ENCODE data around the gene PRKCD.

DNA sequence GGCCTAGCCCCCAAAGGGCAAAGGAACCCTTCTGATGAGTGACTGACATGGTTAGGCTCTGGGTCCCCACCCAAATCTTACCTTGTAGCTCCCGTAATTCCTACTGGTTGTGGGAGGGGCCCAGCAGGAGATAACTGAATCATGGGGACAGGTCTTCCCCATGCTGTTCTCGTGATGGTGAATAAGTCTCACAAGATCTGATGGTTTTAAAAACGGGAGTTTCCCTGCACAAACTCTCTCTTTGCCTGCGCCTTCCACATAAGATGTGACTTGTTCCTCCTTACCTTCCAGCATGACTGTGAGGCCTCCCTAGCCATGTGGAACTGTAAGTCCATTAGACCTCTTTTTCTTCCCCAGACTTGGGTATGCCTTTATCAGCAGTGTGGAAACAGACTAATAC, 77.9 kb downstream of the PRKCD start:
- TF ChIP-seq, protein P1, sequence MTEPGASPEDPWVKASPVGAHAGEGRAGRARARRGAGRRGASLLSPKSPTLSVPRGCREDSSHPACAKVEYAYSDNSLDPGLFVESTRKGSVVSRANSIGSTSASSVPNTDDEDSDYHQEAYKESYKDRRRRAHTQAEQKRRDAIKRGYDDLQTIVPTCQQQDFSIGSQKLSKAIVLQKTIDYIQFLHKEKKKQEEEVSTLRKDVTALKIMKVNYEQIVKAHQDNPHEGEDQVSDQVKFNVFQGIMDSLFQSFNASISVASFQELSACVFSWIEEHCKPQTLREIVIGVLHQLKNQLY (CRISPR knock-in tag; IDR thresholded peaks at IDR 0.05): no peak
- TF ChIP-seq, protein P2, sequence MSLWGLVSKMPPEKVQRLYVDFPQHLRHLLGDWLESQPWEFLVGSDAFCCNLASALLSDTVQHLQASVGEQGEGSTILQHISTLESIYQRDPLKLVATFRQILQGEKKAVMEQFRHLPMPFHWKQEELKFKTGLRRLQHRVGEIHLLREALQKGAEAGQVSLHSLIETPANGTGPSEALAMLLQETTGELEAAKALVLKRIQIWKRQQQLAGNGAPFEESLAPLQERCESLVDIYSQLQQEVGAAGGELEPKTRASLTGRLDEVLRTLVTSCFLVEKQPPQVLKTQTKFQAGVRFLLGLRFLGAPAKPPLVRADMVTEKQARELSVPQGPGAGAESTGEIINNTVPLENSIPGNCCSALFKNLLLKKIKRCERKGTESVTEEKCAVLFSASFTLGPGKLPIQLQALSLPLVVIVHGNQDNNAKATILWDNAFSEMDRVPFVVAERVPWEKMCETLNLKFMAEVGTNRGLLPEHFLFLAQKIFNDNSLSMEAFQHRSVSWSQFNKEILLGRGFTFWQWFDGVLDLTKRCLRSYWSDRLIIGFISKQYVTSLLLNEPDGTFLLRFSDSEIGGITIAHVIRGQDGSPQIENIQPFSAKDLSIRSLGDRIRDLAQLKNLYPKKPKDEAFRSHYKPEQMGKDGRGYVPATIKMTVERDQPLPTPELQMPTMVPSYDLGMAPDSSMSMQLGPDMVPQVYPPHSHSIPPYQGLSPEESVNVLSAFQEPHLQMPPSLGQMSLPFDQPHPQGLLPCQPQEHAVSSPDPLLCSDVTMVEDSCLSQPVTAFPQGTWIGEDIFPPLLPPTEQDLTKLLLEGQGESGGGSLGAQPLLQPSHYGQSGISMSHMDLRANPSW (CRISPR knock-in tag; conservative IDR thresholded peaks at IDR 0.05; ENCODE audit: low read depth): no peak
- TF ChIP-seq, protein P3, sequence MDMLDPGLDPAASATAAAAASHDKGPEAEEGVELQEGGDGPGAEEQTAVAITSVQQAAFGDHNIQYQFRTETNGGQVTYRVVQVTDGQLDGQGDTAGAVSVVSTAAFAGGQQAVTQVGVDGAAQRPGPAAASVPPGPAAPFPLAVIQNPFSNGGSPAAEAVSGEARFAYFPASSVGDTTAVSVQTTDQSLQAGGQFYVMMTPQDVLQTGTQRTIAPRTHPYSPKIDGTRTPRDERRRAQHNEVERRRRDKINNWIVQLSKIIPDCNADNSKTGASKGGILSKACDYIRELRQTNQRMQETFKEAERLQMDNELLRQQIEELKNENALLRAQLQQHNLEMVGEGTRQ (CRISPR knock-in tag; IDR thresholded peaks at IDR 0.05): no peak
- TF ChIP-seq SMAD3 (CRISPR knock-in tag; IDR thresholded peaks at IDR 0.05; ENCODE audit: borderline replicate concordance): no peak
